Stomach smooth muscle (tissue), 2 donors: ENCODE measurements around the gene SLC25A34.

Source experiments
- H3K27ac ChIP-seq: one replicate; pipeline ENCODE4 v1.7.0; 2013; ENCODE audit warnings: mild to moderate bottlenecking, low read length, inconsistent platforms
- H3K27me3 ChIP-seq, 2 donors: one replicate each; pipeline ENCODE4 v1.7.0; 2013; ENCODE audit warnings: low read length in 2 of 2; ENCODE audit not compliant: insufficient read depth in 2 of 2, control insufficient read depth in 1 of 2
- H3K36me3 ChIP-seq, 2 donors: one replicate each; pipeline ENCODE4 v1.7.0; 2013; ENCODE audit warnings: low read length in 2 of 2; ENCODE audit not compliant: control insufficient read depth in 2 of 2, insufficient read depth in 2 of 2
- H3K4me1 ChIP-seq: one replicate; pipeline ENCODE4 v1.7.0; 2013; ENCODE audit warnings: low read length; ENCODE audit not compliant: control insufficient read depth, insufficient read depth
- H3K4me3 ChIP-seq, 2 donors: one replicate each; pipeline ENCODE4 v1.7.0; 2013; ENCODE audit warnings: low read length in 2 of 2
- H3K9ac ChIP-seq, 2 donors: one replicate each; pipeline ENCODE4 v1.7.0; 2013; ENCODE audit warnings: low read length in 2 of 2, mild to moderate bottlenecking in 1 of 2
- H3K9me3 ChIP-seq, 2 donors: one replicate each; pipeline ENCODE4 v1.7.0; 2013; ENCODE audit warnings: low read length in 2 of 2; ENCODE audit not compliant: control insufficient read depth in 2 of 2
- donor health status: healthy.
- donor health status: Pancreatic carcinoma.

The SLC25A34 gene

GRCh38 chr1:15733726-15734226, 2.3 kb upstream of the SLC25A34 start:
- Histone ChIP-seq H3K27me3 (no peaks in the 10 kb centered on the region), H3K4me3 (no peak overlapping the region), H3K9ac (no peak overlapping the region), H3K27ac (no peak overlapping the region), H3K36me3 (peaks cover 40 to 41% of the 10 kb centered on the region in 2 donors), H3K4me1 (peaks cover 9% of the 10 kb centered on the region), H3K9me3 (no peaks in the 10 kb centered on the region)

- Histone ChIP-seq H3K36me3 (peaks cover 34 to 36% of the 10 kb centered on the region in 2 donors), H3K4me1 (peaks cover 9% of the 10 kb centered on the region), H3K4me3 (no peak overlapping the region), H3K9ac (no peak overlapping the region), H3K27me3 (no peaks in the 10 kb centered on the region), H3K9me3 (no peaks in the 10 kb centered on the region), H3K27ac (no peak overlapping the region)
Observed at GRCh38 chr1:15734296-15734695, 1.8 kb upstream of the SLC25A34 start.

- Histone ChIP-seq H3K36me3 (peaks cover 30 to 31% of the 10 kb centered on the region in 2 donors), H3K27ac (no peak overlapping the region), H3K27me3 (no peaks in the 10 kb centered on the region), H3K9ac (no peak overlapping the region), H3K4me1 (peaks cover 9% of the 10 kb centered on the region), H3K4me3 (no peak overlapping the region), H3K9me3 (no peaks in the 10 kb centered on the region)
Observed at GRCh38 chr1:15734901-15735300, 1.2 kb upstream of the SLC25A34 start.

GRCh38 chr1:15735304-15736037, 587 bp upstream of the SLC25A34 start:
- peaks cover 29% of the 10 kb centered on the region in 2 donors for H3K36me3 ChIP-seq
- peaks cover 9% of the 10 kb centered on the region for H3K4me1 ChIP-seq
- H3K4me3 ChIP-seq = no peak overlapping the region
- no peaks in the 10 kb centered on the region for H3K9me3 ChIP-seq
- no peak overlapping the region for H3K9ac ChIP-seq
- peak overlapping the region; percentile 37 for H3K27ac ChIP-seq
- no peaks in the 10 kb centered on the region for H3K27me3 ChIP-seq

- Histone ChIP-seq H3K27ac (no peak overlapping the region), H3K9ac (no peak overlapping the region), H3K9me3 (no peaks in the 10 kb centered on the region), H3K27me3 (no peaks in the 10 kb centered on the region), H3K4me1 (peaks cover 13% of the 10 kb centered on the region), H3K36me3 (peaks cover 15 to 18% of the 10 kb centered on the region in 2 donors), H3K4me3 (no peak overlapping the region)
Observed at GRCh38 chr1:15736892-15737261, 819 bp downstream of the SLC25A34 start.

DNA sequence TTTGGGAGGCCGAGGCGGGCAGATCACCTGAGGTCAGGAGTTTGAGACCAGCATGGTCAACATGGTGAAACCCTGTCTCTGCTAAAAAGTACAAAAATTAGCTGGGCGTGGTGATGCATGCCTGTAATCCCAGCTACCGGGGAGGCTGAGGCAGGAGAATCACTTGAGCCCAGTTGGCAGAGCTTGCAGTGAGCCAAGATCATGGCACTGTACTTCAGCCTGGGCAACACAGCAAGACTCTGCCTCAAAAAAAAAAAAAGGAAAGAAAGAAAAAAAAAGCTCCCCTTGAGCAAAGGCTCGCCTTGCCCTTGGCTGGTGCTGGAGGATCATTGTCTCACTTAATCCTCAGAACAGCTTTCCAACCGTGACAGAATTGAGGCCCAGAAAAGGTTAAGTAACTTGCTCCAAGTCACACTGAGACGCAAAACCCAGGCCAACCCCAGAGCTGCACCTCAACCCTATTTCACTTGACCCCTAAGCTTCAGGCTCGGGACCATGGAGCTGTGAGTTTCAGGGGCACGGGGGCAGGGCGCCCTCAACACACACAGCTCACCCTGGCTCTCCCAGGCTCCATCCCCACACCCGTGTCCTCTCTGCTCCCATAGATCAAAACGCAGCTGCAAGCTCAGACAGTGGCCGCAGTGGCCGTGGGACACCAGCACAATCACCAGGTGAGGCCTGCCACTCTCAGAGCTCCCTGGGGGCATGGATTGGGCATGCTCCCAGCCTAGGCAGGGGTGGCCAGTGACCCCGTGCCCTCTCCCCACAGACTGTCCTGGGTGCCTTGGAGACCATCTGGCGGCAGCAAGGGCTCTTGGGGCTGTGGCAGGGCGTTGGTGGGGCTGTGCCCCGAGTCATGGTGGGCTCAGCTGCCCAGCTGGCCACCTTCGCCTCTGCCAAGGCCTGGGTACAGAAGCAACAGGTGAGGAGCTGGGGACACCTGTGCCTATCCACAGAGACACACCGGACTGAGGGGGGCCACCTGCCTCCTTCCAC, 1.6 kb downstream of the SLC25A34 start:
- Histone ChIP-seq H3K27me3 (no peaks in the 10 kb centered on the region), H3K36me3 (peaks cover 13 to 14% of the 10 kb centered on the region in 2 donors), H3K4me3 (no peak overlapping the region), H3K4me1 (peaks cover 13% of the 10 kb centered on the region), H3K27ac (no peak overlapping the region), H3K9ac (no peak overlapping the region), H3K9me3 (no peaks in the 10 kb centered on the region)

DNA sequence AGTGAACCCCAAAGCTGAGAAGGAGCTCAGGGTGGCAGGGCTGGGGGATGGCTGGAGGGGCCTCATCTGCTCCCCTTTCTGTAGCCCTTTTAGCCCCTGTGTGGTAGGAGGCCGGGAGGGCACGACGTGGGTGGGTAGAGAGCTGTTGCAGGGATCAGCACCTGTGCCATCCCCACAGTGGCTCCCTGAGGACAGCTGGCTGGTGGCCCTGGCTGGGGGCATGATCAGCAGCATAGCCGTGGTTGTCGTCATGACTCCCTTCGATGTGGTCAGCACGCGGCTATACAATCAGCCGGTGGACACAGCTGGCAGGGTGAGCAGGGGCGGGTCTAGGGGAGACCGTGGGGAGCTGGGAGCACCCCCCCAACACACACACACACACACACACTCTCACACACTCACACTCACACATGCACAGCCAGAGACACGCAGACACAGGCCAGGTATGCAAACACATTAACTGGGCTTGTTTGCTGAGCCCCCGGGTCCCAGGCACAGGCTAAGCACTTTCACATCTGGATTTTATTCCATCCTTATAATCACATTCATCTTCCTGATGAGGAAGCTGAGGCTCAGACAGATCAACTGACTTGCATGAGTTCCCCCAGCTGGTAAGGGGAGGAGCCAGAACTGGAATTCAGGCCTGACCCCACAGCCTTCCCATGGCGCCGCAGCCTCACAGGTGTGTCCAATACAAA, 2.5 kb downstream of the SLC25A34 start:
- Histone ChIP-seq H3K4me1 (peaks cover 13% of the 10 kb centered on the region), H3K9ac (no peak overlapping the region), H3K27me3 (no peaks in the 10 kb centered on the region), H3K36me3 (peaks cover 7 to 10% of the 10 kb centered on the region in 2 donors), H3K4me3 (no peak overlapping the region), H3K27ac (no peak overlapping the region), H3K9me3 (no peaks in the 10 kb centered on the region)

- Histone ChIP-seq H3K27ac (no peak overlapping the region), H3K9me3 (no peaks in the 10 kb centered on the region), H3K4me1 (peaks cover 13% of the 10 kb centered on the region)
Observed at GRCh38 chr1:15739259-15739658, 3.2 kb downstream of the SLC25A34 start.

DNA sequence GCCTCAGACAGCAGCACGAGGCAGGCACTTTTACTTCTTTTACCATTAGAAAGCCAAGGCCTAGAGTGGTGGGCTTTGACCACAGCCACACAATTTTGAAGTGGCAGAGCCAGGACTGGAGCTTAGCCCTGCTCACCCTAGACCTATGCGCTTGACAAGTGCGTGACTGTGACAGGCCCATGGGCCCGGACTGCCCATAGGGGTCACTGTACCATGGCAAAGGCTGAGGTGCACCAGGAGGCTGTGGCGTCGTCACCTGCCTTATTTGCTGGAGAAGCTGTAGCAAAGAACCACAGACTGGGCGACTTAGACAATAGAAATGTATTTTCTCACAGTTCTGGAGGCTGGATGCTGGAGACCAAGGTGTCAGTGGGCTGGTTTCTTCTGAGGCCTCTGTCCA, 3.7 kb downstream of the SLC25A34 start:
- Histone ChIP-seq H3K36me3 (no peaks in the 10 kb centered on the region), H3K27me3 (no peaks in the 10 kb centered on the region), H3K4me1 (peaks cover 13% of the 10 kb centered on the region), H3K4me3 (no peak overlapping the region), H3K27ac (no peak overlapping the region), H3K9me3 (no peaks in the 10 kb centered on the region), H3K9ac (no peak overlapping the region)

More at GRCh38 chr1:15739259-15739658, 3.2 kb downstream of the SLC25A34 start:
- no peak overlapping the region for H3K4me3 ChIP-seq
- H3K9ac ChIP-seq = no peak overlapping the region
- peaks cover 1 to 3% of the 10 kb centered on the region in 2 donors for H3K36me3 ChIP-seq
- H3K27me3 ChIP-seq = no peaks in the 10 kb centered on the region
